GM10266 (cell line): ENCODE data around the gene OSTN.
A peak's percentile ranks its signal among the peaks of the same experiment; 100 is the strongest.

Experiments used
- DNase-seq: peaks from one replicate; pipeline ENCODE4 v3.0.0; 2012; ENCODE audit errors: extremely low spot score
- TF ChIP-seq, protein P1 (sequence below): IDR thresholded peaks from 2 replicates; pipeline ENCODE4 v1.5.1; 2012; ENCODE audit warnings: mild to moderate bottlenecking, low read depth; ENCODE audit not compliant: control insufficient read depth, insufficient read depth; ENCODE audit errors: missing control alignments

OSTN gene

DNA sequence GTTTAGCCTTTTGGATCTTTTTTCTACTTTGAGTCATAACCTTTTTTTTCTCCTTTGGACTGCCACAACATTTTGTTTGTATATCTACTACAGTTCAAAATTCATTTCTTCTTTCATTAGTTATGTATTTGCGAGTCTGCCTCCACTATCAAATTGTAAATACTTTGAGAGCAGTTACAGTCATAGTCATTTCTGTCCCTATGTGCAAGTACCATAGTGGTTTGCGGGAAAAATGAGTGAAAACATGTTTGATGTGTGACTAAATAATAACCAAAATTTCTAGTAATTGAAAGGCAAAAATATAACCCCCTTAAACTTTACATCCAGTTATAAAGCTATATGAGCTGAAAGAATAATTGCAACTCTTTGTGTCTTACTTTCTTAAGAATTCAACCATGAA lies 84.4 kb downstream of the OSTN start:
- TF ChIP-seq, protein P1, sequence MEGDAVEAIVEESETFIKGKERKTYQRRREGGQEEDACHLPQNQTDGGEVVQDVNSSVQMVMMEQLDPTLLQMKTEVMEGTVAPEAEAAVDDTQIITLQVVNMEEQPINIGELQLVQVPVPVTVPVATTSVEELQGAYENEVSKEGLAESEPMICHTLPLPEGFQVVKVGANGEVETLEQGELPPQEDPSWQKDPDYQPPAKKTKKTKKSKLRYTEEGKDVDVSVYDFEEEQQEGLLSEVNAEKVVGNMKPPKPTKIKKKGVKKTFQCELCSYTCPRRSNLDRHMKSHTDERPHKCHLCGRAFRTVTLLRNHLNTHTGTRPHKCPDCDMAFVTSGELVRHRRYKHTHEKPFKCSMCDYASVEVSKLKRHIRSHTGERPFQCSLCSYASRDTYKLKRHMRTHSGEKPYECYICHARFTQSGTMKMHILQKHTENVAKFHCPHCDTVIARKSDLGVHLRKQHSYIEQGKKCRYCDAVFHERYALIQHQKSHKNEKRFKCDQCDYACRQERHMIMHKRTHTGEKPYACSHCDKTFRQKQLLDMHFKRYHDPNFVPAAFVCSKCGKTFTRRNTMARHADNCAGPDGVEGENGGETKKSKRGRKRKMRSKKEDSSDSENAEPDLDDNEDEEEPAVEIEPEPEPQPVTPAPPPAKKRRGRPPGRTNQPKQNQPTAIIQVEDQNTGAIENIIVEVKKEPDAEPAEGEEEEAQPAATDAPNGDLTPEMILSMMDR = no peak

DNA sequence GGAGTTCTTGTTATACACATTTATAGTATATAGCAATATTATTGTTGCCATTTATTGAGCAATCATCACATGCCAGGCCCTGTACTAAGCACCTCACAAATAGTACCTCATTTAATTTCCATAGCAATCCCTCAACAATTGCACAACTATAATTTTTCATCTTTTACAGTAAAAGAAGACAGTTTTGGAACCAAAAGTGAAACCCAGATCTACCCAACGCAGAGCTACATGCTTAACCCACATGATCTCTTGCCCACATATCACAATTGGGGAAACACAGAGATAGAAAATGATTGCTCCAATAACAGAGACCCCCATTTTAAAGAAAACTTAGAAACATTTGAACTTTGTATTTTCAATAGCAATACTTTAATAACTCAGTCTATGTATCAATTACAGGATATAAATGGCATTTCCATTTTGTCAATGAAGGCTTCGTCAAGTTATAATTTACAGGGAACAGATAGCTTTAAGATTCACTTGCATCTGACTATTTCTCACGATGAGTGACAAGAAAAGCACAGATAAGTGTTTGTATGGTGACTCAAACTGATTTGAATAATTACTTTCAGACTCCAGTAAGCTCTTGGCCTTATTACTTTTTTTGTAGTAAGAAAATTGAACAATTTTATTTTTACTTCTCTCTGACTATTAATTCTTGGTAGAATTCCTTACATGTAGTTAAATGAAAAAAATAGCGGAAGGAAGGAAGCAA lies 91.4 kb downstream of the OSTN start:
- TF ChIP-seq, protein P1 = no peak
- DNase-seq = peak; percentile 44

More for the DNA sequence above, 84.4 kb downstream of the OSTN start:
- DNase-seq = no peak

DNA sequence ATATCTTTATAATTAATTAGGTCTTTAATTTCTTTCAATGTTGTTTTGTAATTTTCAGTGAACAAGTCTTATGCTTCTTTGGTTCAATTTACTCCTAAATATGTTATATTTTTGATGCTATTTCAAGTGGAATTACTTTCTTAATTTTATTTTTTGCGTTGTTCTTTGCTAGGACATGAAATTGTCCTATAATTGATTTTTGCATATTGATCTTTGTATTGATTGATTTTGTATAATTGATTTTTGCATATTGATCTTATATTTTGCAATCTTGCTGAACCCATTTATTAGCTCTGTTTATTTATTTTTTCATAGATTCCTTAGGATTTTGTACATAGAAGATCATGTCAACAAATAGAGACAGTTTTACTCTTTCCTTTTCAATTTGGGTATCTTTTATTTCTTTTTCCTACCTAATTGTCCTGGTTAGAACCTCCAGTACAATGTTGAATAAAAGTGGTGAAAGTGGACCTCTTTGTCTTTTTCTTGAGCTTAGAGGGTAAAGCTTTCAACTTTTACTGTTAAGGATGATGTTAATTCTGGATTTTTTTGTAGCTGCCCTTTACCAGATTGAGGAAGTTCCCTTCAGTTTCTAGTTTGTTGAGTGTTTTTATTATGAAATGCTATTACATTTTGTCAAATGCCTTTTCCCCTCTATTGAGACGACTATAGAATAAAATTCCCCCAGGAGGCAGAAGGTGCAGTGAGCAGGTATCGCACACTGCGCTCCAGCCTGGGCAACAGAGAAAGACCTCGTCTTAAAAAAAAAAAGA lies 93.4 kb downstream of the OSTN start:
- DNase-seq = no peak
- TF ChIP-seq, protein P1 = no peak

DNA sequence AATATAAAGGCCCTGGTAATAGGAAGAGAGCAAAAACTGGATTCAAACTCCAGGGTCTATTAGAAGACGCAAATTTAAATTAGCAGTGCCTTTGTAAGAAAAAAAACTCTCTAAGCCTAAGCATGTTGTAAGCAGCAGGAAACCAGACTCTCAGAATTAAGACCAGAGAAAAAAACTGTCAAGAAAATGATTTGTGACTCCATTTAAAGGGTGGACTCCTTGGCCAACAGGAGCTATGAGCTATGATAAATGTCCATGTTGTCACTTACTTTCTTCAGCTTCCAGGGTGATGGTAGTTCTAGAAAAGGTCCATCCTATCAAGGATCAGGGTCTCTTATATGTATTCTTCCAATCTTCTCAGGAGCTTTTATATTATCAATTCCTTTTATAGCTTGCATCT lies 95.2 kb downstream of the OSTN start:
- no peak for DNase-seq
- TF ChIP-seq, protein P1 = no peak

DNA sequence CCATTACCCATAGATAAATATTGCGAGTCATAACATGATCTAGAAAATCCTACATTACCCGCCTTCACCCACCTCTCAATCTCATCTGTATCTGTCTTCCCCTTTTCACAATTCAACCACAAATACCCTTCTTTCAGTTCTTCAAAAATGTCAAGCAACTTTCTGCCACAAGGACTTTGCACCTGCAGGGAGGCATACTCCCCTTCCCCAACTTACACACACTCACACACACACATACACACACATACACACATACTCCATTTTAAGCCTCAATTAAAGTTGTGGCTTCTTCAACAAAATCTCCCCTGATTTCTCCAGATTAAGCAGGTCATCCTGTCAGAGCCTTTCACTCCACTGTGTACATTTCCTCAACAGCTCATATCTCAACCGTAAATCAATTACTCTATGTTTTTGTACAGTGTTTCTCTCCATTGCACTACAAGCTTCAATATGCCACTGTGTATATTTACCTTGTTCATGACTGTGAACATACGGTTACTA lies 97.0 kb downstream of the OSTN start:
- peak; percentile 47 for DNase-seq
- TF ChIP-seq, protein P1 = no peak

DNA sequence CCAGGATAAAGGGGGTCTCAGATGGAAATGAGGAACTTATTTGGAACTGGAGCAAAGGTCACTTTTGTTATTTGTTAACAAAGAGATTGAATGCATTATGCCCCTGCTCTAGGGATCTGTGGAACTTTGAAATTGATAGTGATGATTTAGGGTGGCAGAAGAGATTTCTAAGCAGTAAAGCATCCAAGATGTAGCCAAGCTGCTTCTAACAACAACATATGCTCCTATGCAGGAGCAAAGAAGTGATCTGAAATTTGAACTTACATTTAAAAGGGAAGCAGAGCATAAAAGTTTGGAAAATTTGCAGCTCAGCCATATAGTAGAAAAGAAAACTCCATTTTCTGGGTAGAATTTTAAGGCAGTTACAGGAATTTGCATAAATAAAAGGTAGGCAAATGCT lies 99.8 kb downstream of the OSTN start:
- TF ChIP-seq, protein P1 = no peak
- no peak for DNase-seq

DNA sequence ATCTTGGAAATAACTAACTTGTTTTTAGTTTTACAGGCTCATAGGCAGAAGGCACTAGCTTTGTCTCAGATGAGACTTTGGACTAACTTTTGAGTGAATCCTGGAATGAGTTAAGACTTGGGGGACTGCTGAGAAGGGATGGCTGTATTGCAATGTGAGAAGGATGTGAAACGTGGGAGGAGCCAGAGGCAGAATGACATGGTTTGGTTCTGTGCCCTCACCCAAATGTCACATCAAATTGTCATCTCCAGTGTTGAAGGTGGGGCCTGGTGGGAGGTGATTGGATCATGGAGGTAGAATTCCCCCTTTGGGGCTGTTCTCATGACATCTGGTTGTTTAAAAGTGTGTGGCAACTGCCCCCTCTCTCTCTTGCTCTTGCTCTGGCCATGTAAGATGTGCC lies 101.4 kb downstream of the OSTN start:
- DNase-seq = no peak
- TF ChIP-seq, protein P1 = no peak
